Measurements from ENCODE around the gene HRH3.

HRH3 gene

DNA sequence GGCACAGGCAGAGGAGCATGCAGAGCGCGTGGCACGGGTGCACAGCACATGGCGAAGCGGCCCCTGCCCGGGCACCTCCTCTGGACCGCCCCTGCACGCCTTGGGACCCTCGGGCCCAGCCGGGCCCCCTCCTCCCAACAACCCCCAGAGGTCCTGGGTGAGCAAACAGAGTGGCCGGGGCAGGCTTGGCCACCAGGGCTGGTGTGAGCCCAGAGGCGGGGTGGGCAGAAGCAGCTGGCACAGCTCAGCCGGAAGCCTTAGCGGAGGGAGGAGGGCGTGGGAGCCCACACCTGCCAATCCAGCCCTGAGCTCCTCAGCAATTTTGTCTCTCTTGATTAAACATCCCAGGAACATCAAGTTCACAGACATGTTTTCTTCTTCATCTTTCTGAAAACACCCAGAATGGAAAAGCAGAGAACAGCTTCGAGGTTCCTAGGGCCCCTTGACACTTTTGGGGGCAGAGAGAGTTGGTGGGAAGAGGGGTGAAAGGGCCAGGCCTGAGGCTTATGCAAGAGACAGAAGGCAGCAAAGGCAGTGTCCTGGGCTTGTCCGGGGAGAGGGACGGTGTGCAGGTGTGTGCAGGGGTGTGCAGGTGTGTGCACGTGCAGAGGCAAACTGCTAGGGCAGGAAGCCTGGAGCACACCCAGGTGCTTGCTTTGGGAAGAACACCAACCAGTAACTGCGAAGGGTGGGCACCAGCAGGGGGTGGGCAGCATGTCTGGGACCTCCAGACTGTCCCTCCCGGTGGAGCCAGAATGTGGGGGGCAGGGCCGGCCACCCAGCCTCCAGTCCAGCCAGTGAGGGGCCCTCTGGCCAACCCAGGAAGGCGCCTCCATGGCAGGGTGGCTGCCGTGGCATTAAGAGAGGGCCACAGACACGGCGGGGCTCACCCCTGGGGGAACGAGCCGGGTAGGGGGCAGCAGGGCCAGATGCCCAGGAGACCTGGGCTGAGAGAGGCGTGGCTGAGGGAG, 4.8 kb downstream of the HRH3 start:
- no peak for DNase-seq

DNA sequence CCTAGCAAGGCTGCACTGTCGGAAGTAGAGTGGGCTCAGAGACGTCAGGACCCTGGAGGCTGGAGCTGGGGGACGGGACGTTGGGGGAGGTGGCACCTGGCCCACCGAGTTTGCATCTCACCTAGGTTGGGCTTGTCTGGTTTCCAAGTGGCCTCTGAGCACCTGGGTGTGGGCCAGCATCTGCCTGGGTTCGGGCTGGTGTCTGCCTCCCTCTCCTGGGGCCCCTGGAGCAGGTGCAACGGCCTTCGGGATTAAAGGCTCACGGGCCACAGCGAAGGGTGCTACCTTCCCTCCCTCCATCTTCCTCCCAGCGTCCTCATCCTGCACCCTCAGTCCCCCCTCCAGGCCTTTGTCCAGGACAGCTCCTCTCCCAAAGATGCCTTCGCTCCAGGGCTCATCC, 6.0 kb downstream of the HRH3 start:
- no peak for DNase-seq

DNA sequence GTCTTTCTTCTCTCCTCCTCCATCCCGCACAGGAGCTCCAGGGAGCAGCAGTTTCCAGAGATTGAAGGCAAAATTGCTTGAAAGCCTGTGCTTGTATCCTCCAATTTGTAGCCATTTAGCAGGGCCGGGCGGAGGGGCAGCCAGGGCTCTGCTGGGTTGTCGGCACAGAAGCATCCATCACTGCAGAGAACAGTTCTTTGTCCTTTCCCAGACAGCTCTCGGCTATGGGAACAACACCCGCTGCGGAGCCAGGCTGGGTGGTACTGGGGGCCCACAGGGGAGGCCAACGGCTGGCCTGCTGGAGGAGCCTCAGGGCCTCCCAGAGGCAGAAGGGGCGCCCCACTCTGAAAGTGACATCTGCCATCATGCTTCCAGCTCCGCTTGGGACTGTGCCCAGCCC, 7.8 kb downstream of the HRH3 start:
- DNase-seq, result no peak

DNA sequence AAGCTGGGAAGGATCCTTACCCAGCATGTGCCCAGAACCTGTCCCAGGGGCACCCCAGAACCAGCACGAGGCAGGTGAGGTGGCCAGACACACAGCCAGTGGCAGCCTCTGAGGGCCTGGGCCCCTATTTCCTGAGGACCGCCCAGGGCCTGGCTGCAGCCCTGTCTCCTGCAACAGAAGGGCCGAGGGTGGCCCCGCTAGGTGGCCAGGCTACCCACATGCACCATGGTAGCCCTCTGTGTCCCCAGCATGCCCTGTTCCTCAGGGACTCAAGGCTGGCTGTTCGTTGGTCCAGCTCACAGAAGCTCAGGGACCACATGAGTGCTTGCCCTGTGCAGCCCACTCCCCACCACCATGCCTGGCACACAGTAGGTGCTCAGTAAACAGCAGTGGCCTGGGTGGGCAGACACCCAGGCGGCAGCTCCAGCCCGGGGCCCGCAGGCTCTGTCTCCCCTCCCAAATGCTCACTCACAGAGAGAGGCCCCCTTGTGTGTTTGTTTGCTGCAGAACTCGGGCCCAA, 8.2 kb downstream of the HRH3 start:
- no peak for DNase-seq

DNA sequence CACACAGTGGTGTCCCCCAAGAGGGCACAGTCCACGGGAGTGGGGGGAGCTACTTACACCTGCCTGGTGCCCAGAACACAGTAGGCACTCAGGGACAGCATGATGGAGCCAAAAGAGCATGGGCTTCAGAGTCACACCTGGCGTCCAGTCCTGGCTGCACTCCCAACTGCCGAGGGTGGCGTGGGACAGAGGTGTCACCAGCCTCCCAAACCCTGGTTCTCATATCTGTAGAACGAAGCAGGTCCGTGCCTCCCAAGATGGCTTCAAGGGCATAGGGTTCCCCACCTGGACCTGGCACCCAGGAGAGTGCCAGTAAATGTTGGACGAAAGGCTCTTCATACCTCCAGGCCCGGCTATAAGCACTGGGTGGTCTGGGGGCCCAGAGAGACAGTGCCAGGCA, 8.9 kb downstream of the HRH3 start:
- no peak for DNase-seq

DNA sequence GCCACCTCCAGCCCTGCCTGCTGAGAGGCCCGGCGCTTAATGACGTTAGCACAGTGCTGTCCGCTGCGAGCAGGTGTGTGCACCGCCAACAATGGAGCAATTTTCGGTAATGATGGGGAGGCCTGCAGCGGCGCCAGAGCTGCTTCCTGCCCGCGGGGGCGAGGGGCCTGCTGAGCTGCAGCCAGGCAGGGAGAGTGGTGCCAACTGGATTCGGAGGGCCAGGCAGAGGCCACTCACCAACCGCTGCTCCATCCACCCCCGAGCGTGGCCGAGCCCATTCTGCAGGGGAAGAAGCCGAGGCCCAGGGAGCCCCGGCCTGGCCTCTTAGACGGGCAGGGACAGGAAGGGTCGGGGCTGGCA, 9.6 kb downstream of the HRH3 start:
- peak; percentile 78 for DNase-seq

DNA sequence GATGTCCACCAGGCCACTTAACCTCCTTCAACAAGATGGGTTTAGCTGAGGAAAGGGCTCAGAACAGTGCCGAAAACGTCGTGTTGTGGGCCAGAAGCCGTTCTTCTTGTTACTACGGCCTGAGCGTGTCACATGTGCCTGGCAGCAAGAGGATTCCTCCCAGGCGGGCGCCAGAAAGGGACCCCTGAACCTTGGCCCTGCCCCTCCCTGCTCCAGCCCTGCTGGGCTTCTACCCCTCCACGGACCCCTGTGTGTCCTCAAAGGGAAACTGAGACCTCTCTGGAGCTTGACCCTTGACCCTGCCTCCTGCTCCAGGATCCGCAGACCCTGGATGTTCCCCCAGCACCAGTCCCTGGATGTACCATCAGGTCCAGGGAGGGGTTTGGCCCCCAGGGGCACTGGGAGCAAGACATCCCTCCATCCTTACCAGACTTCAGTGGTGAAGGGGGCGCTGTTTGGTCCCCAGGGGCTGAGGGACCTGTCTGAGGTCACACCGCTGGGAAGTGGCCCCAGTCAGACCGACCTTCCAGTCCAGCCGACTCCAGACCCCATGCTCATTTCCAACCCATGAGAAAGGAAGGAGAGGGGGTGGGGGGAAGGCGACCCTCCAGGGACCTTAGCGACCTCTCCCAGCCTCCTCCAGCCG, 10.1 kb downstream of the HRH3 start:
- DNase-seq, result no peak

DNA sequence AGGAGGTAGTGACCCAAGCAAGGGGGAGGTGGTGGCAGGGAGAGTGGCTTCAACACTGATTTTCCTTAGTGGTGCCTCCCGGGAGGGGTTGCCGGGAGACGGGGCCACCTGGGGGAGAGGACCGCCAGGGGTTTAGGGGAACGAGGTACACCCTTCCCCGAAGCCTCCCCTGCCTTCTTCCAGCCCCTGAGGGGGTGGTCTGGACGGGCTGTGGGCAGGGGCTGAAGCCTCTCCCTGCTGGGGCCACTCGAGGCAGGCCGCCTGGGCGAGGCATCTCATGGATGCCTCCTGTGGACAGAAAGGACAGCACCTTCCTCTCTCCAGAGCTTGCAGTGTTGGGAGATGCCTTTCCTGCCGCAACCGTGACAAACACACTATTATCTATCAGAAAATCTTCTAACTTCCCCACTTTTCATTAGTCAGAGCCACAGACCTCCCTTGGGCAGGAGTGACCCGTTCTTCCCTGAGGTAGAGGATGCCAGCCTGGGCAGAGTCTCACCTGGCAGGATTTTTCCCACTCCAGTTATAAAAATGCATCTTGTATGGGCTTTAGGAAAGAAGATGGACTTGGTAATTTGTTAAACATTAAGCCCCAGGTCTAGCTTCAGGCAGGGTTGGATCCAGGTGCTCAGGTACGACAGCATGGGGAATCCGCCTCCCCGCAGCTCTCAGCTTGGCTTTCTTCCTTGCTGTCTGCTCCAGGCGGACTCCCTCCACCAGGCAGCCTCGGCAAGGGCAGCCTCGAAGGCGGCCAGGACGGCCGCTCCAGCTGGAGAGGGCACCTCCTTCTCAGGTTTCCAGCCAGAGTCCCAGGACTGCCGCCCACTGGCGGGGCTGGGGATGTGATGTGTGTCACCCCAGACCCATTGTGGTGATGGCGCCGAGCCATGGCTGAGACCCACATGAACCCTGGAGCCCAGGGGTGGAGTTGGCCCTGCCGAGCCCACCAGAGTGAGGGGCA, 11.0 kb downstream of the HRH3 start:
- DNase-seq, result no peak

DNA sequence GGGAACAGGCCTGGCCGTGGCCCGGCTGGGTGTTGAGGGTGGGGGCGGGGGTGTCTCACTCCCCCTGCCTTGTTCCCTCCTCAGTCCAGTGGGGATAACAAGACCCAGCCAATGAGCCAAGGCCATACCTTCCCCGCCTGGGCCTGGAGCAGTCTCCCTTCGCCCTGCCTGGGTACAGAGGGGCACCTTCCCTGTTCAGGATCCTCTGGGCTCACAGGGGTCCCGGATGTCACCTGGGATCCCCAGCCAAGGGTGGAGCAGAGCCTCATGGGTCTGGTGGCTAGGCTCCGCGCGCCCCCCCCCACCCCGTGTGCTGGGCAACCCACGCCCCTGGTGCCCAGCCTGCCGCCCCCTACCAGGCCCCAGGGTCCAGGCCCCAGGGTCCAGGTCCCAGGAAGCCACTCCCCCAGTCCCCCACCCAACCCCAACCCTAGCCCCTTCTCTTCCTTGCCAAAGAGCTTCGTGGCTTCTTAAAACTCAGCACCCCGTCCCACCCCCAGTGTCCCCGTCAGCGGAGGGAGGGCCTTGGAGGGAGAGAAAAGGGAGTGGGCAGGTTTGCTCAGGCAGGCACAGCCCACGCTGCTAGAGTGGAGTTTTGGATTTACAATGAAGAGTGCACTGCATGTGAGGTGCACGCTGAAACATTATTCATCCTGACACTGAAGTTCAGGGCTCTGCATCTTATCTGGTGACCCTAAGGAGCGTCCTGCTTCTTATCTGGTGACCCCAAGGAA, 11.8 kb downstream of the HRH3 start:
- no peak for DNase-seq

DNA sequence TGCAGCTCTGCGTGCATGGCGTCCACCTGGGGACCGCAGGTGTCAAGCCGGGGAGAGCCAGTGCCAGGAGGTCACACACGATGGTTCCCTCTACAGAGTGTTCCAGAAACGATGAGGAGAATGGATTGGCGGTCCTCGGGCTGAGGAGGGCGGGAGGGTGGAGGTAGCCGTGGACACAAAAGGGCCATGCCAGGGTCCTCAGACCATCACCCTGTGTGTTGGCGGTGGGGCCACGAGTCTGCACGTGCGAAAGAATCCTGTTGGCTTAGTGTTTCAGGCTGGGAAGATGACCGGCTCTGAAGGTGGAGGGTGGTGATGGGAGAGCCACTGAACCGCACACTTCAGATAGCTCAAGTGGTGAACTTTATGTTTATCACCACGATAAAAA, 13.7 kb downstream of the HRH3 start:
- DNase-seq, result no peak

DNA sequence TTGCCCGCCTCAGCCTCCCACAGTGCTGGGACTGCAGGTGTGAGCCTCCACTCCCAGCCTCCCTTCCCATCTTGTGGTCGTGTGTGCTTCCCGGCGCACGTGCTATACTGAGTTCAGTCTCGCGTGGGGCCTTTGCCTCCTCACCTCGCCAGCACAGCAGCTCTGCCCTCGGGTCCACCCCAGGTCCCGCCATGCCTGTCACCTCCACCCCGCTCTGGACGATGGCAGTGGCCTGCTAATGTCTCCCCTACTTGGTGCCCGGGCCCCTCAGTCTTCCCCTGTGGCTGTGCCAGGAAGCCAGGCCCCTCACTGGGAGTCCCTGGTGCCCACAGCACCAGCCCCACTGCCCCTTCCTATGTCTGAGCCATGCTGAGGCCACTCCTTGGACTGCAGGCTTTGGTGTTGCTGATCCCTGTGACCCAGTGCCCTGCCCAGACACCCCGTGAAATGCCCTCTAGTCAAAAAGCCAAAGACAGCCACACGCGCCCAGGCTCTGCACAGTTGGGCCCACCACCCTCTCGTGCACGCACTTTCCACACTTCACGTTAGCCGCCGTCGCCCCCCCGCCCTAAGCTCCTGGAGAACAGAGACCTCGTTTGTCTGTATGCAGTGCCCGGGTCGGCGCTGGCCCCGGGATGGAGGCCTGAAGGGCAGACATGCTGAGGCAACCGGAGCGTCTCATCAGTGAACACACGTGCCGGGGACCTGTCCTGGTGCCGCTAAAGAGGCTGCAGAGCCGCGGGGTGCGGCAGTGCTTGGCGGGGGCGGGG, 14.3 kb downstream of the HRH3 start:
- no peak for DNase-seq

DNA sequence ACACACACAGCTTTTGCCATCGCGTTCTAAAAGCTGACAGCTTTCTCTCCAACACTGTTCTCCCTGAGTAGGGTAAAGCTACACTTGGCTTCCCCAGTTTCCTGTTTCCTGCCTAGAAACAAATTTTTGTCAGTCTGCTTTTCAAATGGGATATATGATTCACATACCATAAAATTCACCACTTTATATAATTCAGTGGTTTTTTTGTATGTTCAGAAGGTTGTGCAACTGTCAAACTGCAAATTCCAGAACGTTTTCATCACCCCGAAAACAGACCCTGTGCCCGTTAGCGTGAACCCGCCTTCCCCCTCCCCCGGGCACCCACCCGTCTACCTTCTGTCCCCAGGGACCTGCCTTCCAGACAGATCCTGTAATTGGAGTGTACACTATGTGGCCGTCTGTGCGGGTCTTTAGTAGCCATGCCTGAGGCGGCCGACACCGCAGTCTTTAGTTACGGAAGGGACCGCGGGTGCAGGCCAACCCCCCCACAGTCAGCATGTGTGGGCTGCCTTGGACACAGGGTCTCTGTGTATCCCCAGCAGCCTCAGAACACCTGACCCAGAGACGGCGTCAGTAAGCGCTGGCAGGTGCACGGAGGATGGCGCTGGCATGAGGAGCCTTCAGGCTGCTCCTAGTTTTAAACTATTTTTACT, 16.6 kb downstream of the HRH3 start:
- no peak for DNase-seq

DNA sequence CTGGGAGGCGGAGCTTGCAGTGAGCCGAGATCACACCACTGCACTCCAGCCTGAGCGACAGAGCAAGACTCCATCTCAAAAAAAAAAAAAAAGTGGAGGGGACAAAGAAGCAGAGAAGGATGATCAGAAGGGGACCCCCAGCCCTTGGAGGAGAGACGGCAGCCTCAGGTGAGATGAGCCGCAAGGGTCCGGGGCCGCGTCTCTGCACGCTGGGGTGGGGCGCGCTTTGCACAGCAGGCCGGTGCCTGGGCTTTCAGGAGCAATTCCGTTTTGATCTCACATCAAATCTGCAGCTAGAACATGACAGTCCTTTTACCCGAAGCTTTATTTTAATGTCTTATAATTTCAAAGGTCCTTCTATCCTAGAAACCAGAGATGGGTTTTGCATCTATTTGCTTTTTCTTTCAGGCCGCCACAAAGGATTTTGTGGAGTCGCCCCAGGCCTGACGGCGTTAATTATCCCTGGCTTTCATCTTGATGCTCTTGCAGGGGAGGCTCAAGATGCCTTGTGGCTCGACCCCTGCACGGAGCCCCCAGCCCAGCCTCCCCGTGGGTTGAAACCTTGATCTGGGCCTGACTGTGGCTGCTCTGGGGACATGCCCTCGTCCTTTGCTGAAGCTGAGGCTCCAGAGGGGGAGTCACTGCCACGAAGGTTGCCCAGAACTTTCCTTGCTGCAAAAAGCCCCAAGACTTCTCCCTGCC, 17.3 kb downstream of the HRH3 start:
- DNase-seq, result no peak

DNA sequence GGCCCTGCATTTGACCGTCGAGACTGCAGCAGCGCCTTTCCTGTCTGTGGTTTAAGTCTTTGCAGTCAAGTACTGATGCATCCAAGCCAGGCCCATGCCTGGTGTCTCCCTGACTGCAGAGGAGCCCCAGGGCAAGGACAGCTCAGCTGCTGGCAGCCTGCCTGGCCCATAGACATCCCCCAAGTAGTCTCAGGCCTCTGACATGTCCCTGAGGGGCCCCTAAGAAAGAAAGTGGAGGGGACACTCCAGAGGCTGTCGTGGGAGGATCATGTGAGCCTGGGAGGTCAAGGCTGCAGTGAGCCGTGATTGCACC, 18.0 kb downstream of the HRH3 start:
- DNase-seq, result no peak

DNA sequence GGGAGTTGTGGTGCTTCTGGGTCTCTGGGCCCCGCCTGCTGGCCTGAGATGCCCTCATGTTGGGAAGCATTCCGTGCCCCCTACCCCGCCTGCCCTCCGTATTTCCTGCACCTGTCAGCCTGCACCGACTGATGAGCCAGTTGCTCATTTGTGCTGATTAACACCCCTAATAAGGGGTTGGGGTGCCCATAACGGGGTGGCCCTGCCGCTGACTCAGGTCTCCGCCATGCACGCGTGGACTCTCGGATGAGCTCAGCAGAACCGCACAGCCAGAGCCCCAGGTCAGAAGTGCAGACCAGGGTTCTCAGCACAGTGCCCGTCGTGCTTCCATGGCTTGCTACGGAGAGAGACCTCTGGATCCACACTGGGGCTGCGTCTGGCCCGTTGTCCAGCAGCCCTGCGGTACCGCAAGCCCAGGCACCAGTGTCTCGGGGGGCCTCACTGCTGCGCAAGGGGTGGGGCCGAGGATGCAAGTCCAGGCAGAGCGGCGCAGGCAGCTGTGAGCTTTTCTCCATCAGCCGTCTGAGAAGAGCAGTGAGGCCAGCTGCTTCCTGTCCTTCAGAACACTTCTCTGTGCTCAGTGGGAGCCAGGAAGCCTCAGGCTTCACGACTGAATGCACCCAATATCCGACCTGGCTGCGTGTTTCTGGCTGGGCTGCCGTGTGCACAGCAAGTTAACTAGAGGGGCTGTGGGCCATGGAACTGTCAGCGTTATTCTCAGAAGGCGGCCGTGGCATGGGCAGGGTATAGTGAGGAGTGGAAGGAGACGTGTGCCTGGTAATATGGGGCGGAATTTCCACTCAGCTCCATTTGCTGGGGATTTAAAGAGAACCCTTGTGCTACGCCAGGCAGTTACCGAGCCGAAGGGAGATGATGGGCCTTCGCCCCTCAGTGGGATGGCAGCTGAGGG, 18.6 kb downstream of the HRH3 start:
- DNase-seq, result no peak

DNA sequence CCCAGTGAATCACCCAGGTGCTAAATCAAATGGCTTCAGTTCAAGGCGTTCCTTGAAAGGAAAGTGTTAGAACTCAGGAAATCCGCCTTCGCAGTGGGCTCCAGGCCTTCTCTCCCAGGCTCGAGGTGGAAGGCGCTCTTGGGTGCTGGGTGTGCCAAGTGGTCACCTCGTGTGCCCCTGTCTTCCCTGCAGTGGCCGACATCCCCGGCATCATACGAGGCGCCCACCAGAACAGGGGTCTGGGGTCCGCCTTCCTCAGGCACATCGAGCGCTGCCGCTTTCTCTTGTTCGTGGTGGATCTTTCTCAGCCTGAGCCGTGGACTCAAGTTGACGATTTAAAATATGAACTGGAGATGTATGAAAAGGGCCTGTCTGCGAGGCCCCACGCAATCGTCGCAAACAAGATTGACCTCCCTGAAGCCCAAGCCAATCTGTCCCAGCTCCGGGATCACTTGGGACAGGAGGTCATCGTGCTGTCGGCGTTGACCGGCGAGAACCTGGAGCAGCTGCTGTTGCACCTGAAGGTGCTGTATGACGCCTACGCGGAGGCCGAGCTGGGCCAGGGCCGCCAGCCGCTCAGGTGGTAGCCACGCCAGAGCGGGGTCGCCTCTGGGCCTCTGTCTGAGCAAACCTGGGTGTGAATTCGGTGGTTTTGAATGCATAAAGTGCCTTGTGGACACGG, 19.4 kb downstream of the HRH3 start:
- DNase-seq, result no peak

DNA sequence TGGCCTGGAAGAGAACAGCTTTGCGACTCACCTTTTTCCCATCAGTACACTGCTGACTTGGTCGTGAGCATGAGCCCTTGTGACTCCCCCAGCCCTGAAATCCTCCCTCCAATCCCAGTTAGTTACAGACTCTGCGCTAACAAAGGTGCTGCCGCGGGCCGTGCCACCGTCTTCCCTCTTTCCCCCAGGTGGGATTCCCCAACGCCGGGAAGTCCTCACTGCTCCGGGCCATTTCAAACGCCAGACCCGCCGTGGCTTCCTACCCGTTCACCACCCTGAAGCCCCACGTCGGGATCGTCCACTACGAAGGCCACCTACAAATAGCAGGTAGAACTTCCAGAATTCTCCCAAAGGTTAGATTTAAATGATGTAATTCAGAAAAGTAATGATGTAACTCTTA, 21.1 kb downstream of the HRH3 start:
- no peak for DNase-seq

DNA sequence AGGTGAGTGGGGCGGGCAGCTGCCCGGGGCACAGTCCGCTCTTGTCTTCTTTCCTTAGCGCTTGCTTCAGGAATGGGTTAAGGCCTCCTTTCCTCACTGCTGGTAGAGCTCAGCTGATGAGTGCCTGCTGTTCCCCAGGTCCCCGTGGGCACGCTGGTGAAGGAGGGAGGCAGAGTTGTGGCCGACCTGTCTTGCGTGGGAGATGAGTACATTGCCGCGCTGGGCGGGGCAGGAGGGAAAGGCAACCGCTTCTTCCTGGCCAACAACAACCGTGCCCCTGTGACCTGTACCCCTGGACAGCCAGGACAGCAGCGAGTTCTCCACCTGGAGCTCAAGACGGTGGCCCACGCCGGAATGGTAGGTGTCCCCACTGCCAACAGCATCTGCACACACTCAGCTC, 21.6 kb downstream of the HRH3 start:
- no peak for DNase-seq

DNA sequence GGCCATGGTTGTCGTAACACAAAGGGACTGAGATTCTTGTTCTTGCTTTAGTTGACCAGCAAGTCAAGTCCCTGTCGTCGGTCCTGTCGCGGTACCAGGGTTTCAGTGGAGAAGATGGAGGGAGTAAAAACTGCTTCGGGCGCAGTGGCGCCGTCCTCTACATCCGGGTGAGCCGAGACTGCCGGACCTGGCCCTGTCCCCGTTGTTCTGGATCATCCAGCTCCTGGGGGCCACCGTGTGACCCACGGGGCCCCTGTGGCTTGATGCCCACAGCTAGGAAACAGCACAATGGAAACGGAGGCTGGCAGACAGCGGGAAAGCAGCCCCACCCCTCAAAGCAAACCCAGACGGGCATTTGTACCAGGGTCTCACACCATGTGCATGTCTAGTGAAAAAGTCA, 22.3 kb downstream of the HRH3 start:
- DNase-seq, result no peak

Data from NCI-H774 (cell line).